HepG2 (cell line): ENCODE measurements around the gene DHX34. TPM values are rescaled to one million over a fixed set of nuclear protein-coding genes. Genes with fewer than 3 reads are reported as not detected.

Experiments used
- ATAC-seq: fragments of 200-7000 bp; cut with Tn5 transposase; 3 replicates; pipeline ENCODE4 v1.9.1; 2020; ENCODE audit warnings: mild to moderate bottlenecking, moderate library complexity
- BruUV-seq: library from RNA; stranded (reverse); fragments of 400-500 nt; replicated peaks from 2 replicates; lab custom pipeline; 2021; lab: Mats Ljungman, UMichigan
- CTCF ChIA-PET: fragments of 300-600 bp; formaldehyde crosslinking; extraction: SDS; loops from one replicate; lab custom pipeline; 2021; ENCODE audit warnings: low total read pairs, inconsistent platforms, low intra/inter-chr PET ratio; lab: Yijun Ruan, JAX
- POLR2A ChIA-PET: fragments of 350-600 bp; sonication (Branson Sonifier 250); formaldehyde crosslinking; loops from one replicate; lab custom pipeline; 2020; ENCODE audit warnings: antibody characterized with exemption, inconsistent platforms; lab: Yijun Ruan, JAX
- DNase-seq: peaks from one replicate; pipeline ENCODE4 v3.0.0-alpha.2; 2015; ENCODE audit warnings: low spot score
- FAIRE-seq: peaks from 3 replicates; lab custom pipeline; 2011; peaks lifted over from hg19 to GRCh38; lab: Jason Lieb, UNC
- H2AFZ ChIP-seq: one replicate; pipeline ENCODE4 v1.6.1; 2011; ENCODE audit warnings: low read length, inconsistent platforms
- H3K27ac ChIP-seq: fragments of 300-600 bp; 3 replicates; pipeline ENCODE4 v1.8.0; 2011; ENCODE audit warnings: mixed run types, mild to moderate bottlenecking, mixed read lengths, low read length, inconsistent platforms; ENCODE audit not compliant: insufficient read depth; ENCODE audit errors: extremely low read length
- H3K27me3 ChIP-seq, 2 experiments: fragments of 200-600 bp in 1 of 2; 2 replicates in 1 of 2; 3 replicates in 1 of 2; pipeline versions ENCODE4 v1.6.0 to v1.8.0; 2011; ENCODE audit warnings: low read length in 2 of 2, mild to moderate bottlenecking in 2 of 2, moderate library complexity in 2 of 2, inconsistent platforms in 1 of 2; ENCODE audit not compliant: insufficient read depth in 2 of 2, control insufficient read depth in 1 of 2
- H3K36me3 ChIP-seq, 2 experiments: fragments of 200-600 bp in 1 of 2; replicated peaks in 1 of 2; 2 replicates in 1 of 2; 3 replicates in 1 of 2; pipeline versions ENCODE4 v1.5.1 to v1.8.0; 2011; ENCODE audit warnings: low read length in 2 of 2, inconsistent platforms in 1 of 2; ENCODE audit not compliant: insufficient read depth in 2 of 2, control insufficient read depth in 1 of 2
- H3K4me1 ChIP-seq: 2 replicates; pipeline ENCODE4 v1.5.1; 2012; ENCODE audit warnings: low read length, inconsistent platforms; ENCODE audit not compliant: insufficient read depth
- H3K4me2 ChIP-seq: 2 replicates; pipeline ENCODE4 v1.6.0; 2011; ENCODE audit warnings: low read depth, low read length, inconsistent platforms
- H3K4me3 ChIP-seq, 3 experiments: fragments of 200-600 bp in 1 of 3; sonication (generic), shearing (Covaris generic) in 1 of 3; replicated peaks in 1 of 3; 2 replicates each; pipeline ENCODE4 v1.5.1; 2011 to 2016; ENCODE audit warnings: low read length in 3 of 3, inconsistent platforms in 2 of 3, low read depth in 2 of 3, mild to moderate bottlenecking in 2 of 3, control low read depth in 1 of 3, mixed read lengths in 1 of 3; ENCODE audit not compliant: insufficient read depth in 1 of 3
- H3K79me2 ChIP-seq: one replicate; pipeline ENCODE4 v1.6.1; 2011; ENCODE audit warnings: low read length, inconsistent platforms; ENCODE audit not compliant: insufficient read depth
- H3K9ac ChIP-seq: 2 replicates; pipeline ENCODE4 v1.6.0; 2011; ENCODE audit warnings: mild to moderate bottlenecking, low read depth, low read length, inconsistent platforms; ENCODE audit not compliant: insufficient read depth
- H3K9me3 ChIP-seq: 2 replicates; pipeline ENCODE4 v1.5.1; 2012; ENCODE audit warnings: mild to moderate bottlenecking, low read length
- H4K20me1 ChIP-seq: 2 replicates; pipeline ENCODE4 v1.6.0; 2011; ENCODE audit warnings: inconsistent platforms, mild to moderate bottlenecking, low read length, moderate library complexity; ENCODE audit not compliant: insufficient read depth
- CHD4 ChIP-seq: fragments of 200-600 bp; sonication (generic); IDR thresholded peaks from 2 replicates; pipeline ENCODE4 v1.7.0; 2017; ENCODE audit warnings: mild to moderate bottlenecking, low read length, borderline replicate concordance
- GZF1 ChIP-seq: sonication (generic); formaldehyde crosslinking; IDR thresholded peaks from 2 replicates; pipeline ENCODE4 v1.5.1; 2020; ENCODE audit warnings: mild to moderate bottlenecking, missing genetic modification reagents
- RFX3 ChIP-seq: IDR thresholded peaks from 2 replicates; pipeline ENCODE4 v1.6.1; 2016; ENCODE audit warnings: missing biosample characterization, missing genetic modification reagents
- SATB2 ChIP-seq: sonication (generic); formaldehyde crosslinking; IDR thresholded peaks from 2 replicates; pipeline ENCODE4 v1.5.0; 2020; ENCODE audit warnings: missing genetic modification reagents
- SRSF1 ChIP-seq: fragments of 200-400 bp; formaldehyde crosslinking; optimal IDR thresholded peaks from 2 replicates; pipeline ENCODE3; 2017; ENCODE audit warnings: mild to moderate bottlenecking, low read depth, low read length, moderate library complexity
- STAG1 ChIP-seq: sonication (generic); formaldehyde crosslinking; IDR thresholded peaks from 2 replicates; pipeline ENCODE4 v1.4.0; 2020; ENCODE audit warnings: missing genetic modification reagents
- ZSCAN22 ChIP-seq: sonication (generic); formaldehyde crosslinking; IDR thresholded peaks from 2 replicates; pipeline ENCODE4 v1.4.0; 2020; ENCODE audit warnings: mild to moderate bottlenecking, missing genetic modification reagents
- WGBS: methylation state at CpG from one replicate; pipeline ENCODE4 v1.1.6; 2017; ENCODE audit warnings: low lambda C conversion rate; 5-methylcytosine and 5-hydroxymethylcytosine counted together
- in situ Hi-C: cut with HindIII; loops from 2 replicates; pipeline ENCODE4 v1.10.0; 2017; ENCODE audit warnings: low pct_unique_long_range_greater_than_20kb; ENCODE audit not compliant: extremely low pct_ligation_motif_present
- intact Hi-C: fragments of 100-400 bp; cut with micrococcal nuclease; formaldehyde crosslinking; loops from one replicate; pipeline ENCODE4 v1.10.0; 2022; ENCODE audit not compliant: unreplicated experiment
- polyA plus RNA-seq, 8 experiments: library from polyadenylated mRNA; depleted of rRNA in 3 of 8; stranded (reverse) in 7 of 8; unstranded in 1 of 8; fragments of >200 nt; fragmentation: Illumina TruSeq in 4 of 8; extraction: Trizol in 4 of 8; gene quantifications; 2 replicates each; pipeline versions ENCODE4 v1.2.1 to v1.2.3, GENCODE V29; 2011 to 2016; ENCODE audit warnings: low read depth in 4 of 8, missing spikeins in 1 of 8, mixed read lengths in 1 of 8; ENCODE audit not compliant: insufficient read depth in 1 of 8
- total RNA-seq, 5 experiments: library from RNA; depleted of rRNA; stranded (reverse); fragments of >200 nt; fragmentation: Illumina TruSeq; extraction: Trizol; gene quantifications; 2 replicates each; pipeline ENCODE4 v1.2.3, GENCODE V29; 2016; ENCODE audit warnings: low read depth in 1 of 5
- TF ChIP-seq, protein P1 (sequence below): sonication (generic); formaldehyde crosslinking; IDR thresholded peaks from 2 replicates; pipeline ENCODE4 v1.5.1; 2020; ENCODE audit warnings: mild to moderate bottlenecking, missing genetic modification reagents, moderate library complexity
- TF ChIP-seq, protein P2 (sequence below): sonication (generic); formaldehyde crosslinking; IDR thresholded peaks from 2 replicates; pipeline ENCODE4 v1.5.0; 2020; ENCODE audit warnings: mild to moderate bottlenecking, missing genetic modification reagents, moderate library complexity

Gene DHX34
- total and polyA plus RNA-seq, 2 of the 13 experiments (the other 11 are each of a cell fraction or from before 2014, with no cell fraction given) = 9.2 to 12.0 TPM

DNA sequence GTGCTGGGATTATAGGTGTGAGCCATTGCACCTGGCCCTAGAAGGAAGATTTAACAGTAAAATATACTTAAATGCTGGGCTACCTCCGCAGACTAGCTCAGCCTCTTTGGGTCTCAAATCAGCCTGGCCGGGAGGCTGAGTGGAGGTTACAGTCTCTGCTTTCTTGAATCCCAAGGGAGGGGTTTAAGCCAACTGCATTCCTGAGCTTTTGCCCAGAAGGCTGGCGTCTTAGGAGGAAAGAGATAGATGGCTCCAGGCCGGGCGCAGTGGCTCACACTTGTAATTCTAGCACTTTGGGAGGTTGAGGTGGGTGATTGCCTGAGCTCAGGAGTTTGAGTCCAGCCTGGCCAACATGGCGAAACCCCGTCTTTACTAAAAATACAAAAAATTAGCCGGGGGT, 40.1 kb upstream of the DHX34 start:
- CTCF ChIA-PET = no interaction called here

DNA sequence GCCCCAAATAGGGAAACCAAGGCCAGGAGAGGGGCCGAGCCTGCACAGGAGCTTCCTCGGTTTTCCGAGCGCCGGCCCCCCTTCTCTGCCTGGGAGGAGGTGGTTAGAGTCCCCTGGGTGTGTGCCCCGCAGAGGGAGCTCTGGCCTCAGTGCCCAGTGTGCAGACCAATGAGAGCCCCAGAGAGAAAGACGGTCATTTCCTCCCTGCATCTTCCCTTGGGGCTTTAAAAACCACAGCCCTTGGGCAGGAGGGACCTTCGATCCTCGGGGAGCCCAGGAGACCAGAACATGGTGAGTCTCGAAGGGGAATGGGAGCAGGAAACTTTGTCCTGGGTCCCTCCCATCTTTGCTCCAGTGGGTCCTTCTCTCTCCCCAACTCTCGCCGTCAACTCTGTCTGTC, 39.5 kb upstream of the DHX34 start, which contains the start of gene C5AR1:
Gene C5AR1 (plus strand): TSS at position 254 of the 400 bp plus-strand sequence. CDS start 35 bp downstream, at position 289.
- ATAC-seq (peak; percentile 43; the same call in 2 of the 3 replicates), FAIRE-seq (no peak), DNase-seq (no peak)
- BruUV-seq = no TSS peak
- Histone ChIP-seq H3K9me3 (no peaks in the 10 kb centered on the region), H3K9ac (peak within 1 kb of the TSS; percentile 26; the same call in 1 of the 2 replicates), H2AFZ (peak within 1 kb of the TSS; percentile 80), H3K36me3 (no peaks in the 10 kb centered on the region), H3K4me1 (peaks cover 61% of the 10 kb centered on the region), H3K79me2 (no peaks in the 10 kb centered on the region), H3K4me2 (peak within 1 kb of the TSS; percentile 73), H3K27ac (no peak within 1 kb of the TSS), H3K4me3 (peak within 1 kb of the TSS in 1 of 3 experiments; percentile 48; a peak in 1 of 6 replicates), H4K20me1 (no peaks in the 10 kb centered on the region), H3K27me3 (0 out of 5 replicates have a peak, but pooled peaks cover 0 to 1% of the 10 kb centered on the region in 2 experiments)
- CTCF ChIA-PET = no interaction called here
- in situ Hi-C loops (no loop called here), intact Hi-C loops (no loop called here)
- POLR2A ChIA-PET = interaction anchor here (1.4 kb wide), 1 partner anchor 39 kb away, joined by 7 read pairs; the partner anchor contains the start of gene DHX34
- TF ChIP-seq STAG1 (CRISPR knock-in tag) = peak; percentile 51; the same call in 1 of the 2 replicates
- TF ChIP-seq RFX3 (CRISPR knock-in tag) = no peak
- no peak for TF ChIP-seq GZF1
- TF ChIP-seq CHD4 = no peak
- TF ChIP-seq, protein P1, sequence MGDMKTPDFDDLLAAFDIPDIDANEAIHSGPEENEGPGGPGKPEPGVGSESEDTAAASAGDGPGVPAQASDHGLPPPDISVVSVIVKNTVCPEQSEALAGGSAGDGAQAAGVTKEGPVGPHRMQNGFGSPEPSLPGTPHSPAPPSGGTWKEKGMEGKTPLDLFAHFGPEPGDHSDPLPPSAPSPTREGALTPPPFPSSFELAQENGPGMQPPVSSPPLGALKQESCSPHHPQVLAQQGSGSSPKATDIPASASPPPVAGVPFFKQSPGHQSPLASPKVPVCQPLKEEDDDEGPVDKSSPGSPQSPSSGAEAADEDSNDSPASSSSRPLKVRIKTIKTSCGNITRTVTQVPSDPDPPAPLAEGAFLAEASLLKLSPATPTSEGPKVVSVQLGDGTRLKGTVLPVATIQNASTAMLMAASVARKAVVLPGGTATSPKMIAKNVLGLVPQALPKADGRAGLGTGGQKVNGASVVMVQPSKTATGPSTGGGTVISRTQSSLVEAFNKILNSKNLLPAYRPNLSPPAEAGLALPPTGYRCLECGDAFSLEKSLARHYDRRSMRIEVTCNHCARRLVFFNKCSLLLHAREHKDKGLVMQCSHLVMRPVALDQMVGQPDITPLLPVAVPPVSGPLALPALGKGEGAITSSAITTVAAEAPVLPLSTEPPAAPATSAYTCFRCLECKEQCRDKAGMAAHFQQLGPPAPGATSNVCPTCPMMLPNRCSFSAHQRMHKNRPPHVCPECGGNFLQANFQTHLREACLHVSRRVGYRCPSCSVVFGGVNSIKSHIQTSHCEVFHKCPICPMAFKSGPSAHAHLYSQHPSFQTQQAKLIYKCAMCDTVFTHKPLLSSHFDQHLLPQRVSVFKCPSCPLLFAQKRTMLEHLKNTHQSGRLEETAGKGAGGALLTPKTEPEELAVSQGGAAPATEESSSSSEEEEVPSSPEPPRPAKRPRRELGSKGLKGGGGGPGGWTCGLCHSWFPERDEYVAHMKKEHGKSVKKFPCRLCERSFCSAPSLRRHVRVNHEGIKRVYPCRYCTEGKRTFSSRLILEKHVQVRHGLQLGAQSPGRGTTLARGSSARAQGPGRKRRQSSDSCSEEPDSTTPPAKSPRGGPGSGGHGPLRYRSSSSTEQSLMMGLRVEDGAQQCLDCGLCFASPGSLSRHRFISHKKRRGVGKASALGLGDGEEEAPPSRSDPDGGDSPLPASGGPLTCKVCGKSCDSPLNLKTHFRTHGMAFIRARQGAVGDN = peak; percentile 25; the same call in 1 of the 2 replicates
- TF ChIP-seq, protein P2, sequence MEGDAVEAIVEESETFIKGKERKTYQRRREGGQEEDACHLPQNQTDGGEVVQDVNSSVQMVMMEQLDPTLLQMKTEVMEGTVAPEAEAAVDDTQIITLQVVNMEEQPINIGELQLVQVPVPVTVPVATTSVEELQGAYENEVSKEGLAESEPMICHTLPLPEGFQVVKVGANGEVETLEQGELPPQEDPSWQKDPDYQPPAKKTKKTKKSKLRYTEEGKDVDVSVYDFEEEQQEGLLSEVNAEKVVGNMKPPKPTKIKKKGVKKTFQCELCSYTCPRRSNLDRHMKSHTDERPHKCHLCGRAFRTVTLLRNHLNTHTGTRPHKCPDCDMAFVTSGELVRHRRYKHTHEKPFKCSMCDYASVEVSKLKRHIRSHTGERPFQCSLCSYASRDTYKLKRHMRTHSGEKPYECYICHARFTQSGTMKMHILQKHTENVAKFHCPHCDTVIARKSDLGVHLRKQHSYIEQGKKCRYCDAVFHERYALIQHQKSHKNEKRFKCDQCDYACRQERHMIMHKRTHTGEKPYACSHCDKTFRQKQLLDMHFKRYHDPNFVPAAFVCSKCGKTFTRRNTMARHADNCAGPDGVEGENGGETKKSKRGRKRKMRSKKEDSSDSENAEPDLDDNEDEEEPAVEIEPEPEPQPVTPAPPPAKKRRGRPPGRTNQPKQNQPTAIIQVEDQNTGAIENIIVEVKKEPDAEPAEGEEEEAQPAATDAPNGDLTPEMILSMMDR (CRISPR knock-in tag) = peak; percentile 69
- no peak for TF ChIP-seq SATB2
- TF ChIP-seq ZSCAN22 (CRISPR knock-in tag) = no peak
- 1% methylated on average over 12 of the region's 12 CpGs for WGBS

More for the DNA sequence above, 40.1 kb upstream of the DHX34 start:
- H4K20me1 ChIP-seq = no peaks in the 10 kb centered on the region
- 0 out of 5 replicates have a peak, but pooled peaks cover 0 to 1% of the 10 kb centered on the region in 2 experiments for H3K27me3 ChIP-seq
- no peak overlapping the region for H3K9ac ChIP-seq
- H3K9me3 ChIP-seq = no peaks in the 10 kb centered on the region
- H2AFZ ChIP-seq = no peak overlapping the region
- no peak for FAIRE-seq
- no peak for DNase-seq
- intact Hi-C loops = no loop called here
- H3K4me2 ChIP-seq = peak overlapping the region; percentile 73; the same call in 1 of the 2 replicates
- H3K4me3 ChIP-seq = no peak overlapping the region
- H3K4me1 ChIP-seq = peaks cover 55% of the 10 kb centered on the region
- no peaks in the 10 kb centered on the region for H3K79me2 ChIP-seq
- POLR2A ChIA-PET = interaction anchor here (1.4 kb wide), 1 partner anchor 40 kb away, joined by 7 read pairs; the partner anchor contains the start of gene DHX34
- no peak overlapping the region for H3K27ac ChIP-seq
- in situ Hi-C loops = no loop called here
- WGBS = 49% methylated on average over 8 of the region's 8 CpGs
- no TSS peak for BruUV-seq
- no peak for ATAC-seq
- TF ChIP-seq SRSF1 = no peak
- TF ChIP-seq, all 625 proteins: peak for 0
- H3K36me3 ChIP-seq = no peaks in the 10 kb centered on the region
